KMS-11 (cell line): Measurements from ENCODE around the gene VPS18.

Experiments used
- H2AFZ ChIP-seq: fragments of 200-600 bp; sonication (generic); 2 replicates; pipeline ENCODE4 v1.6.1; 2016; ENCODE audit warnings: antibody characterized with exemption, mixed run types, low read depth
- H3K27ac ChIP-seq: fragments of 200-600 bp; sonication (generic); 2 replicates; pipeline ENCODE4 v1.6.1; 2016; ENCODE audit warnings: mild to moderate bottlenecking, mixed run types
- H3K27me3 ChIP-seq: fragments of 200-600 bp; sonication (generic); 2 replicates; pipeline ENCODE4 v1.6.1; 2017; ENCODE audit warnings: mild to moderate bottlenecking, low read depth, mixed run types, moderate library complexity; ENCODE audit not compliant: insufficient read depth
- H3K36me3 ChIP-seq: fragments of 200-600 bp; sonication (generic); 2 replicates; pipeline ENCODE4 v1.6.1; 2017; ENCODE audit warnings: mild to moderate bottlenecking, mixed run types; ENCODE audit not compliant: insufficient read depth
- H3K4me1 ChIP-seq: fragments of 200-600 bp; sonication (generic); 2 replicates; pipeline ENCODE4 v1.6.1; 2016; ENCODE audit warnings: mild to moderate bottlenecking, low read depth, mixed run types; ENCODE audit not compliant: poor library complexity, severe bottlenecking
- H3K4me2 ChIP-seq: fragments of 200-600 bp; sonication (generic); 2 replicates; pipeline ENCODE4 v1.7.0; 2016; ENCODE audit warnings: mild to moderate bottlenecking, mixed run types
- H3K4me3 ChIP-seq: fragments of 200-600 bp; sonication (generic); IDR thresholded peaks from 2 replicates; pipeline ENCODE4 v1.6.1; 2017; ENCODE audit warnings: low read depth, low read length, mixed read lengths; ENCODE audit not compliant: insufficient read depth
- H3K79me2 ChIP-seq: fragments of 200-600 bp; sonication (generic); 2 replicates; pipeline ENCODE4 v1.6.1; 2016; ENCODE audit warnings: low read depth, mixed run types; ENCODE audit not compliant: insufficient read depth
- H3K9ac ChIP-seq: fragments of 200-600 bp; sonication (generic); 2 replicates; pipeline ENCODE4 v1.6.1; 2016; ENCODE audit warnings: mild to moderate bottlenecking, mixed run types
- H4K20me1 ChIP-seq: fragments of 200-600 bp; sonication (generic); 2 replicates; pipeline ENCODE4 v1.6.1; 2016; ENCODE audit warnings: mild to moderate bottlenecking, mixed run types; ENCODE audit not compliant: insufficient read depth
- TF ChIP-seq, protein P1 (sequence below): fragments of 200-600 bp; sonication (generic); conservative IDR thresholded peaks from 2 replicates; pipeline ENCODE4 v1.6.1; 2017; ENCODE audit warnings: low read depth, mild to moderate bottlenecking, antibody characterized with exemption, low read length, moderate library complexity, mixed read lengths

VPS18 gene

DNA sequence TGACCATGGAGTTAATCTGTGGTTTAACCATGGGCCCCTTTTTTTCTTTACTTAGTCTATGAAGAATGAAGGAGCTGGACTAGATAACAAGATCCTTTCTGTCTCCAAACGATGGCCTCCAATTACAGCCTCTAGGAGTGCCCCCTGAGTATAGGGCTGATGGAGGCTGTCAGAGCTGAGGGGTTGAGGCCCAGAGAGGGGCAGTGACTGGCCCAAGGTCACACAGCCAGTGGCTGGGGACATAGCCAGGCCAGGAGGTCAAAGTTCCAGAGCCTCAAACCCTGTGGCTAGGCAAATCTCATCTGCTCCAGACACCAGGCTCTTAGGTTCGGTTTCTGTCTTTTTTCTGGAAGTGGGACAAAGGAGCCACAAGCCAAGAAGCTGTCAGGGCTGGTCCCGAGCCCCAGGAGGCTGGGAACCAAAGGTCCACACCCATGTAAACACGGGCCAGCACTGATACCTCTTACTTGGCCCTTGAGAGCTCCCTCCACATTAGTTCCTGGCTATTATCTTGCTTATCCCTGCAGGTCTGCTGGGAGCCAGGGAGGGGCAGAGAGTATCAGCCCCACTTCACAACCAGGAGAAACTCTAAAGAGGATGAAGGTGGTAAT is 30.5 kb upstream of the VPS18 start:
- Histone ChIP-seq H3K9ac (no peak overlapping the region), H4K20me1 (no peaks in the 10 kb centered on the region), H2AFZ (no peak overlapping the region), H3K79me2 (no peaks in the 10 kb centered on the region), H3K36me3 (no peaks in the 10 kb centered on the region), H3K4me2 (no peak overlapping the region), H3K4me1 (no peaks in the 10 kb centered on the region), H3K4me3 (no peak overlapping the region), H3K27me3 (no peaks in the 10 kb centered on the region), H3K27ac (no peak overlapping the region)
- TF ChIP-seq, protein P1, sequence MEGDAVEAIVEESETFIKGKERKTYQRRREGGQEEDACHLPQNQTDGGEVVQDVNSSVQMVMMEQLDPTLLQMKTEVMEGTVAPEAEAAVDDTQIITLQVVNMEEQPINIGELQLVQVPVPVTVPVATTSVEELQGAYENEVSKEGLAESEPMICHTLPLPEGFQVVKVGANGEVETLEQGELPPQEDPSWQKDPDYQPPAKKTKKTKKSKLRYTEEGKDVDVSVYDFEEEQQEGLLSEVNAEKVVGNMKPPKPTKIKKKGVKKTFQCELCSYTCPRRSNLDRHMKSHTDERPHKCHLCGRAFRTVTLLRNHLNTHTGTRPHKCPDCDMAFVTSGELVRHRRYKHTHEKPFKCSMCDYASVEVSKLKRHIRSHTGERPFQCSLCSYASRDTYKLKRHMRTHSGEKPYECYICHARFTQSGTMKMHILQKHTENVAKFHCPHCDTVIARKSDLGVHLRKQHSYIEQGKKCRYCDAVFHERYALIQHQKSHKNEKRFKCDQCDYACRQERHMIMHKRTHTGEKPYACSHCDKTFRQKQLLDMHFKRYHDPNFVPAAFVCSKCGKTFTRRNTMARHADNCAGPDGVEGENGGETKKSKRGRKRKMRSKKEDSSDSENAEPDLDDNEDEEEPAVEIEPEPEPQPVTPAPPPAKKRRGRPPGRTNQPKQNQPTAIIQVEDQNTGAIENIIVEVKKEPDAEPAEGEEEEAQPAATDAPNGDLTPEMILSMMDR = no peak

DNA sequence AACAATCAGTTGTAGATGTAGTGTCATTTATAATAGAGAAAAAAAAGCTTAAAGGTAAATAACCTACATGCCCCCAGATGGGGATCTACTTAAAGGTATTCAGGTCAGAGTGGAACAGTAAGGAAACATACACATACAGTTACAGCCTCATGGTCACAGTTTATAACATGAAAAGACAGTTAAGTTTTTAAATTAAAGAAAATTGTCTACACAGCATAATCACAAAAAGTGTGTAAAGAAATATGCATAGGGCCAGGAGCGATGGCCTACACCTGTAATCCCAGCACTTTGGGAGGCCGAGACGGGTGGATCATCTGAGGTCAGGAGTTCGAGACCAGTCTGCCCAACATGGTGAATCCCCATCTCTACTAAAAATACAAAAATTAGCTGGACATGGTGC is 27.1 kb upstream of the VPS18 start:
- H4K20me1 ChIP-seq = no peaks in the 10 kb centered on the region
- H3K4me3 ChIP-seq = no peak overlapping the region
- no peaks in the 10 kb centered on the region for H3K27me3 ChIP-seq
- peaks cover 11% of the 10 kb centered on the region for H3K4me1 ChIP-seq
- H3K27ac ChIP-seq = no peak overlapping the region
- no peak overlapping the region for H3K4me2 ChIP-seq
- TF ChIP-seq, protein P1 = no peak
- no peak overlapping the region for H3K9ac ChIP-seq
- H3K36me3 ChIP-seq = no peaks in the 10 kb centered on the region
- H3K79me2 ChIP-seq = no peaks in the 10 kb centered on the region
- no peak overlapping the region for H2AFZ ChIP-seq

DNA sequence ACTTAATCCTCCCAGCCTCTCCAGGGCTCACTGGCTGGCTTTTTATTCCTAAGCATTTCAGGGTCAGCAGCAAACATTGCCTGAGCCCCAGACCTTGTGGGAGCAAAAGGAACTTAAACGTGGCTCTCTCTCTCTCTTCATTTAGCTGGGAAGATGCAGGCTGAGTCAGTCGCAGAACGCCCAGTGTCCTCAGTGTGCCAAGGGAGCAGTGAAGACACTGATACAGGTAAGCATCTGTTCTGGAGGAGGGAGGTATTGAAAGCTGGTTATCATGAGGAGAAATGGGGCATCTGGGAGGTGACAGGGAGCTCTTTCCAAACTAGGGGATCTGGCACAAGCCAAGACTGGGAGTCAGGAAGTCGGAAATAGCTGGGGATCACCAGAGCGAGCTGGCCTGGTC is 24.6 kb upstream of the VPS18 start:
- peaks cover 22% of the 10 kb centered on the region for H3K4me1 ChIP-seq
- no peaks in the 10 kb centered on the region for H4K20me1 ChIP-seq
- no peaks in the 10 kb centered on the region for H3K27me3 ChIP-seq
- H3K36me3 ChIP-seq = no peaks in the 10 kb centered on the region
- no peaks in the 10 kb centered on the region for H3K79me2 ChIP-seq
- no peak overlapping the region for H3K9ac ChIP-seq
- H3K27ac ChIP-seq = no peak overlapping the region
- no peak overlapping the region for H3K4me3 ChIP-seq
- TF ChIP-seq, protein P1 = no peak
- H3K4me2 ChIP-seq = no peak overlapping the region
- H2AFZ ChIP-seq = no peak overlapping the region

DNA sequence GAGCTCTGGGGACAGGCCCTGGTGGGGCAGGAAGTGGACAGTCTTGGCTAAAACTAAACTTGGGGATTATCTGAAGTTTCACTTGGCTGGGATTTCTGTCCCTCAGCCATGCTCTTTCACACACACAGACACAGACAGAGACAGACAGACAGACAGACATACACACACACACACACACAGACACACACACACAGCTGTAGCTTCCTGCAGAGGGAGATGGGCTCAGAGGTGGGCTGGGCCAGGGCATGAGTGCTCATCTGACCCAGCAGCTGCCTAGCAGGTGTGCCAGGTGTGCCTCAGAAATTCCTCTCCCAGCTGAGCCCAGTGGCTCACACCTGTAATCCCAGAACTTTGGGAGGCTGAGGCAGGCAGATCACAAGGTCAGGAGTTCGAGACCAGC is 23.5 kb upstream of the VPS18 start:
- H3K79me2 ChIP-seq = no peaks in the 10 kb centered on the region
- H3K4me2 ChIP-seq = no peak overlapping the region
- no peak overlapping the region for H3K27ac ChIP-seq
- H2AFZ ChIP-seq = no peak overlapping the region
- no peaks in the 10 kb centered on the region for H3K27me3 ChIP-seq
- no peak overlapping the region for H3K4me3 ChIP-seq
- TF ChIP-seq, protein P1 = no peak
- no peaks in the 10 kb centered on the region for H3K36me3 ChIP-seq
- H3K4me1 ChIP-seq = peaks cover 24% of the 10 kb centered on the region
- no peaks in the 10 kb centered on the region for H4K20me1 ChIP-seq
- no peak overlapping the region for H3K9ac ChIP-seq
